ENCODE measurements around the gene ANKRD13A. TPM values are rescaled to one million over a fixed set of nuclear protein-coding genes. Genes with fewer than 3 reads are reported as not detected.
"Not testable (repeated sequence)": the region's sequence is repeated elsewhere in the genome, so short reads cannot be mapped to it uniquely, and the experiment has no call there.

The ANKRD13A gene
- total RNA-seq, 1 donor from 2014 or later: 41.1 TPM

GRCh38 chr12:109981311-109981710 lies 17.9 kb upstream of the ANKRD13A start:
- no peak for ATAC-seq
- intact Hi-C loops (cut with DNase I): no loop called here
- DNase-seq (ENCODE audit: low spot score): no peak

- DNase-seq (ENCODE audit: low spot score) (no peak), ATAC-seq (no peak)
- intact Hi-C loops (cut with DNase I): no loop called here
Measured at GRCh38 chr12:109982210-109982609, 17.0 kb upstream of the ANKRD13A start.

GRCh38 chr12:109983432-109984142 lies 15.6 kb upstream of the ANKRD13A start:
- ATAC-seq (no peak), DNase-seq (ENCODE audit: low spot score) (no peak)
- intact Hi-C loops (cut with DNase I): no loop called here

GRCh38 chr12:109986236-109986635 lies 13.0 kb upstream of the ANKRD13A start:
- DNase-seq (ENCODE audit: low spot score); ATAC-seq; intact Hi-C loops (cut with DNase I): not testable (repeated sequence)

- no peak for DNase-seq (ENCODE audit: low spot score)
- intact Hi-C loops (cut with DNase I): no loop called here
- ATAC-seq: no peak
Measured at GRCh38 chr12:109987615-109988014, 11.6 kb upstream of the ANKRD13A start.

- intact Hi-C loops (cut with DNase I): no loop called here
- DNase-seq (ENCODE audit: low spot score) (no peak), ATAC-seq (no peak)
Measured at GRCh38 chr12:109988274-109988673, 11.0 kb upstream of the ANKRD13A start.

- DNase-seq (ENCODE audit: low spot score): no peak
- ATAC-seq: no peak
- intact Hi-C loops (cut with DNase I): no loop called here
Measured at GRCh38 chr12:109988903-109989302, 10.3 kb upstream of the ANKRD13A start.

- DNase-seq (ENCODE audit: low spot score) (no peak), ATAC-seq (no peak)
- intact Hi-C loops (cut with DNase I): no loop called here
Measured at GRCh38 chr12:109989380-109989779, 9.8 kb upstream of the ANKRD13A start.

GRCh38 chr12:109991586-109991985 lies 7.6 kb upstream of the ANKRD13A start:
- ATAC-seq: no peak

GRCh38 chr12:109993091-109993490 lies 6.1 kb upstream of the ANKRD13A start:
- ATAC-seq: no peak
- no peak for DNase-seq (ENCODE audit: low spot score)
- intact Hi-C loops (cut with DNase I): no loop called here

More at GRCh38 chr12:109991586-109991985, 7.6 kb upstream of the ANKRD13A start:
- intact Hi-C loops (cut with DNase I): no loop called here
- DNase-seq (ENCODE audit: low spot score): no peak

GRCh38 chr12:109994401-109995175 lies 4.6 kb upstream of the ANKRD13A start:
- ATAC-seq (no peak), DNase-seq (ENCODE audit: low spot score) (no peak)
- intact Hi-C loops (cut with DNase I): no loop called here

- intact Hi-C loops (cut with DNase I): no loop called here
- DNase-seq (ENCODE audit: low spot score) (no peak), ATAC-seq (no peak)
Measured at GRCh38 chr12:109995361-109995685, 3.9 kb upstream of the ANKRD13A start.

- ATAC-seq: peak; percentile 94
- intact Hi-C loops (cut with DNase I): no loop called here
Measured at GRCh38 chr12:109995686-109996482, 3.3 kb upstream of the ANKRD13A start, which contains the start of gene GIT2. Gene GIT2 (minus strand): TSS chr12:109996368. CDS start chr12:109996224, 144 bp downstream.

GRCh38 chr12:109996483-109996853 lies 2.8 kb upstream of the ANKRD13A start:
- no peak for DNase-seq (ENCODE audit: low spot score)
- ATAC-seq: no peak
- intact Hi-C loops (cut with DNase I): no loop called here

More at GRCh38 chr12:109995686-109996482, 3.3 kb upstream of the ANKRD13A start, which contains the start of gene GIT2:
- peak; percentile 95 for DNase-seq (ENCODE audit: low spot score)

- ATAC-seq (no peak), DNase-seq (ENCODE audit: low spot score) (no peak)
- intact Hi-C loops (cut with DNase I): no loop called here
Measured at GRCh38 chr12:109997393-109997792, 1.8 kb upstream of the ANKRD13A start.

GRCh38 chr12:109998241-109998903 lies 858 bp upstream of the ANKRD13A start:
- ATAC-seq: no peak
- intact Hi-C loops (cut with DNase I): no loop called here

GRCh38 chr12:109999649-109999971 lies 380 bp downstream of the ANKRD13A start:
- intact Hi-C loops (cut with DNase I): no loop called here
- ATAC-seq (no peak), DNase-seq (ENCODE audit: low spot score) (peak; percentile 69)

More at GRCh38 chr12:109998241-109998903, 858 bp upstream of the ANKRD13A start:
- DNase-seq (ENCODE audit: low spot score): no peak

- intact Hi-C loops (cut with DNase I): no loop called here
- DNase-seq (ENCODE audit: low spot score) (no peak), ATAC-seq (no peak)
Measured at GRCh38 chr12:109999983-110000505, 814 bp downstream of the ANKRD13A start.

- intact Hi-C loops (cut with DNase I): no loop called here
- ATAC-seq (no peak), DNase-seq (ENCODE audit: low spot score) (no peak)
Measured at GRCh38 chr12:110001596-110001995, 2.4 kb downstream of the ANKRD13A start.
